GM12874 (cell line): ENCODE data around the gene IQCM.

Experiments used
- CTCF ChIP-seq: IDR thresholded peaks from 2 replicates; pipeline ENCODE4 v1.5.1; 2011; ENCODE audit warnings: low read depth, mild to moderate bottlenecking, control low read depth, low read length, moderate library complexity; ENCODE audit not compliant: insufficient read depth

IQCM gene

GRCh38 chr4:149321438-149321837 is 494.2 kb downstream of the IQCM start:
- TF ChIP-seq CTCF = no peak

GRCh38 chr4:149311076-149311475 is 504.6 kb downstream of the IQCM start:
- TF ChIP-seq CTCF = no peak

- no peak for TF ChIP-seq CTCF
Observed at GRCh38 chr4:149306537-149306936, 509.1 kb downstream of the IQCM start.
